Mucosa of rectum (tissue), 2 donors: Measurements from ENCODE around the gene NEURL4.

Experiments
- H3K27ac ChIP-seq, 2 donors: one replicate each; pipeline ENCODE4 v1.7.0; 2013; ENCODE audit warnings: inconsistent platforms in 2 of 2, low read depth in 2 of 2, low read length in 2 of 2
- H3K27me3 ChIP-seq, 2 donors: one replicate each; pipeline ENCODE4 v1.7.0; 2013; ENCODE audit warnings: low read length in 2 of 2; ENCODE audit not compliant: control insufficient read depth in 2 of 2, insufficient read depth in 2 of 2
- H3K36me3 ChIP-seq, 2 donors: one replicate each; pipeline ENCODE4 v1.7.0; 2013; ENCODE audit warnings: low read length in 2 of 2; ENCODE audit not compliant: control insufficient read depth in 2 of 2, insufficient read depth in 2 of 2
- H3K4me1 ChIP-seq, 2 donors: one replicate each; pipeline ENCODE4 v1.7.0; 2013; ENCODE audit warnings: low read length in 2 of 2, mild to moderate bottlenecking in 1 of 2; ENCODE audit not compliant: control insufficient read depth in 2 of 2, insufficient read depth in 2 of 2
- H3K4me3 ChIP-seq, 2 donors: one replicate each; pipeline ENCODE4 v1.7.0; 2013; ENCODE audit warnings: low read length in 2 of 2
- H3K9ac ChIP-seq, 2 donors: one replicate each; pipeline ENCODE4 v1.7.0; 2013; ENCODE audit warnings: low read length in 2 of 2, low read depth in 1 of 2, mild to moderate bottlenecking in 1 of 2
- H3K9me3 ChIP-seq, 2 donors: one replicate each; pipeline ENCODE4 v1.7.0; 2013; ENCODE audit warnings: low read length in 2 of 2; ENCODE audit not compliant: control insufficient read depth in 2 of 2
- donor health status: healthy.
- donor health status: Normal muscosa, but diverticular disease.

Gene NEURL4

GRCh38 chr17:7325031-7325528 is 4.1 kb downstream of the NEURL4 start:
- H3K9ac ChIP-seq: no peak overlapping the region
- peaks cover 45 to 59% of the 10 kb centered on the region in 2 donors for H3K36me3 ChIP-seq
- H3K9me3 ChIP-seq: no peaks in the 10 kb centered on the region
- no peak overlapping the region for H3K27ac ChIP-seq
- no peaks in the 10 kb centered on the region for H3K27me3 ChIP-seq
- H3K4me1 ChIP-seq: peaks cover 7 to 15% of the 10 kb centered on the region in 2 donors
- H3K4me3 ChIP-seq: no peak overlapping the region

GRCh38 chr17:7324438-7324779 is 4.7 kb downstream of the NEURL4 start:
- H3K27me3 ChIP-seq: no peaks in the 10 kb centered on the region
- no peak overlapping the region for H3K27ac ChIP-seq
- H3K4me1 ChIP-seq: peaks cover 7 to 15% of the 10 kb centered on the region in 2 donors
- no peaks in the 10 kb centered on the region for H3K9me3 ChIP-seq
- peaks cover 45 to 59% of the 10 kb centered on the region in 2 donors for H3K36me3 ChIP-seq
- no peak overlapping the region for H3K9ac ChIP-seq
- H3K4me3 ChIP-seq: no peak overlapping the region

GRCh38 chr17:7323731-7324437 is 5.3 kb downstream of the NEURL4 start:
- Histone ChIP-seq H3K9ac (no peak overlapping the region), H3K36me3 (peaks cover 47 to 62% of the 10 kb centered on the region in 2 donors), H3K4me1 (peaks cover 7 to 14% of the 10 kb centered on the region in 2 donors), H3K4me3 (no peak overlapping the region), H3K27ac (no peak overlapping the region), H3K9me3 (no peaks in the 10 kb centered on the region), H3K27me3 (no peaks in the 10 kb centered on the region)

- Histone ChIP-seq H3K27ac (no peak overlapping the region), H3K4me1 (peaks cover 0 to 3% of the 10 kb centered on the region in 2 donors), H3K9me3 (no peaks in the 10 kb centered on the region), H3K36me3 (peaks cover 51 to 74% of the 10 kb centered on the region in 2 donors), H3K27me3 (no peaks in the 10 kb centered on the region), H3K4me3 (no peak overlapping the region), H3K9ac (no peak overlapping the region)
Observed at GRCh38 chr17:7322520-7323194, 6.5 kb downstream of the NEURL4 start.

GRCh38 chr17:7321466-7321865 is 7.7 kb downstream of the NEURL4 start:
- Histone ChIP-seq H3K9me3 (no peaks in the 10 kb centered on the region), H3K4me1 (peaks cover 0 to 3% of the 10 kb centered on the region in 2 donors), H3K27me3 (no peaks in the 10 kb centered on the region), H3K9ac (no peak overlapping the region), H3K4me3 (no peak overlapping the region), H3K27ac (no peak overlapping the region), H3K36me3 (peaks cover 51 to 72% of the 10 kb centered on the region in 2 donors)

GRCh38 chr17:7318121-7318860 is 10.8 kb downstream of the NEURL4 start:
- Histone ChIP-seq H3K9ac (no peak overlapping the region), H3K36me3 (peaks cover 46 to 58% of the 10 kb centered on the region in 2 donors), H3K27me3 (no peaks in the 10 kb centered on the region), H3K4me3 (no peak overlapping the region), H3K4me1 (peaks cover 14 to 18% of the 10 kb centered on the region in 2 donors), H3K27ac (no peak overlapping the region), H3K9me3 (no peaks in the 10 kb centered on the region)

- Histone ChIP-seq H3K9ac (no peak overlapping the region), H3K27me3 (no peaks in the 10 kb centered on the region), H3K27ac (no peak overlapping the region), H3K4me3 (no peak overlapping the region), H3K4me1 (peaks cover 14 to 24% of the 10 kb centered on the region in 2 donors), H3K36me3 (peaks cover 46 to 58% of the 10 kb centered on the region in 2 donors), H3K9me3 (no peaks in the 10 kb centered on the region)
Observed at GRCh38 chr17:7317161-7317803, 11.9 kb downstream of the NEURL4 start.

- Histone ChIP-seq H3K9me3 (no peaks in the 10 kb centered on the region), H3K36me3 (peaks cover 42 to 55% of the 10 kb centered on the region in 2 donors), H3K9ac (peak overlapping the region; percentile 86 to 87)
Observed at GRCh38 chr17:7315570-7316235, 13.4 kb downstream of the NEURL4 start.

GRCh38 chr17:7314719-7315569 is 14.2 kb downstream of the NEURL4 start, which contains the start of gene GPS2:
GPS2 (minus strand) TSS chr17:7315360; CDS start chr17:7315052, 308 bp downstream.
- H3K27me3 ChIP-seq: no peaks in the 10 kb centered on the region
- H3K9ac ChIP-seq: peak within 1 kb of the TSS; percentile 86 to 87
- H3K4me3 ChIP-seq: peak within 1 kb of the TSS; percentile 81 to 88
- peak within 1 kb of the TSS; percentile 87 to 93 for H3K27ac ChIP-seq
- peaks cover 18 to 26% of the 10 kb centered on the region in 2 donors for H3K4me1 ChIP-seq
- H3K36me3 ChIP-seq: peaks cover 44 to 57% of the 10 kb centered on the region in 2 donors
- H3K9me3 ChIP-seq: no peaks in the 10 kb centered on the region

More at GRCh38 chr17:7315570-7316235, 13.4 kb downstream of the NEURL4 start:
- H3K4me1 ChIP-seq: peaks cover 14 to 24% of the 10 kb centered on the region in 2 donors
- no peaks in the 10 kb centered on the region for H3K27me3 ChIP-seq
- peak overlapping the region; percentile 87 to 93 for H3K27ac ChIP-seq
- peak overlapping the region; percentile 81 to 88 for H3K4me3 ChIP-seq
